HEK293 (cell line): Measurements from ENCODE around the gene REM2.

Experiments
- CTCF ChIA-PET: fragments of 350-600 bp; formaldehyde crosslinking; extraction: SDS; loops from one replicate; lab custom pipeline; 2021; ENCODE audit warnings: antibody characterized with exemption; lab: Yijun Ruan, JAX
- POLR2A ChIA-PET: fragments of 300-600 bp; formaldehyde crosslinking; extraction: SDS; loops from one replicate; lab custom pipeline; 2020; ENCODE audit warnings: antibody characterized with exemption, inconsistent platforms; lab: Yijun Ruan, JAX
- H3K27ac ChIP-seq: fragments of 200-500 bp; sonication (Bioruptor generic); 2 replicates; pipeline ENCODE4 v1.5.1; 2014; ENCODE audit warnings: low read depth, low read length, control low read depth, inconsistent platforms; ENCODE audit errors: extremely low read depth
- H3K36me3 ChIP-seq, 2 experiments: fragments of 200-500 bp in 1 of 2; sonication (Bioruptor generic) in 1 of 2; 1 replicate in 1 of 2; 2 replicates in 1 of 2; pipeline ENCODE4 v1.5.1; 2014 to 2017; ENCODE audit warnings: inconsistent platforms in 2 of 2, low read length in 2 of 2; ENCODE audit not compliant: control insufficient read depth in 2 of 2, insufficient read depth in 1 of 2
- H3K4me1 ChIP-seq: fragments of 200-500 bp; sonication (Bioruptor generic); 2 replicates; pipeline ENCODE4 v1.5.1; 2014; ENCODE audit warnings: mild to moderate bottlenecking, low read length, inconsistent platforms; ENCODE audit not compliant: control insufficient read depth, insufficient read depth
- H3K4me3 ChIP-seq: 2 replicates; pipeline ENCODE4 v1.5.1; 2011; ENCODE audit warnings: low read depth, mild to moderate bottlenecking, control low read depth, low read length, moderate library complexity
- H3K9me3 ChIP-seq: fragments of 200-500 bp; sonication (Bioruptor generic); 2 replicates; pipeline ENCODE4 v1.5.1; 2014; ENCODE audit warnings: low read depth, low read length, inconsistent platforms; ENCODE audit not compliant: control insufficient read depth, insufficient read depth
- CTCF ChIP-seq: fragments of 450-650 bp; formaldehyde crosslinking; IDR thresholded peaks from 2 replicates; pipeline ENCODE4 v1.5.1; 2016; ENCODE audit warnings: missing biosample characterization, missing genetic modification characterization
- GLIS1 ChIP-seq: fragments of 450-650 bp; formaldehyde crosslinking; IDR thresholded peaks from 2 replicates; pipeline ENCODE4 v1.5.1; 2016; ENCODE audit warnings: missing biosample characterization, missing genetic modification characterization
- HOXD13 ChIP-seq: sonication (generic); formaldehyde crosslinking; IDR thresholded peaks from 2 replicates; pipeline ENCODE4 v1.8.0; 2022; ENCODE audit warnings: missing genetic modification reagents, borderline replicate concordance
- KLF17 ChIP-seq: fragments of 450-650 bp; formaldehyde crosslinking; IDR thresholded peaks from 2 replicates; pipeline ENCODE4 v1.5.1; 2016; ENCODE audit warnings: missing biosample characterization, missing genetic modification characterization
- OVOL3 ChIP-seq: fragments of 450-650 bp; formaldehyde crosslinking; IDR thresholded peaks from 2 replicates; pipeline ENCODE4 v1.5.1; 2016; ENCODE audit warnings: missing biosample characterization, missing genetic modification characterization
- PATZ1 ChIP-seq: fragments of 450-650 bp; formaldehyde crosslinking; IDR thresholded peaks from 2 replicates; pipeline ENCODE4 v1.5.1; 2016; ENCODE audit warnings: missing biosample characterization, missing genetic modification characterization
- REPIN1 ChIP-seq: fragments of 450-650 bp; formaldehyde crosslinking; IDR thresholded peaks from 2 replicates; pipeline ENCODE4 v1.5.1; 2017; ENCODE audit warnings: missing biosample characterization, missing genetic modification characterization, low read depth
- SP3 ChIP-seq: fragments of 450-650 bp; formaldehyde crosslinking; IDR thresholded peaks from 2 replicates; pipeline ENCODE4 v1.5.1; 2016; ENCODE audit warnings: missing biosample characterization, missing genetic modification characterization
- ZBTB1 ChIP-seq: fragments of 450-650 bp; formaldehyde crosslinking; IDR thresholded peaks from 2 replicates; pipeline ENCODE4 v1.5.1; 2016; ENCODE audit warnings: missing biosample characterization, missing genetic modification characterization
- ZNF138 ChIP-seq: fragments of 450-650 bp; formaldehyde crosslinking; IDR thresholded peaks from 2 replicates; pipeline ENCODE4 v1.5.1; 2016; ENCODE audit warnings: missing biosample characterization, missing genetic modification characterization, borderline replicate concordance
- ZNF354C ChIP-seq: fragments of 450-650 bp; formaldehyde crosslinking; IDR thresholded peaks from 2 replicates; pipeline ENCODE4 v1.5.1; 2016; ENCODE audit warnings: missing biosample characterization, missing genetic modification characterization, low read depth, borderline replicate concordance
- ZNF426 ChIP-seq: fragments of 450-650 bp; formaldehyde crosslinking; IDR thresholded peaks from 2 replicates; pipeline ENCODE4 v1.5.1; 2017; ENCODE audit warnings: missing biosample characterization, missing genetic modification characterization, mild to moderate bottlenecking, inconsistent platforms, moderate library complexity
- ZNF473 ChIP-seq: fragments of 450-650 bp; formaldehyde crosslinking; IDR thresholded peaks from 2 replicates; pipeline ENCODE4 v1.5.1; 2017; ENCODE audit warnings: missing biosample characterization, missing genetic modification characterization
- ZNF488 ChIP-seq: fragments of 450-650 bp; formaldehyde crosslinking; IDR thresholded peaks from 2 replicates; pipeline ENCODE4 v1.5.1; 2016; ENCODE audit warnings: missing biosample characterization, missing genetic modification characterization
- ZNF510 ChIP-seq: fragments of 450-650 bp; formaldehyde crosslinking; IDR thresholded peaks from 2 replicates; pipeline ENCODE4 v1.5.1; 2018; ENCODE audit warnings: mild to moderate bottlenecking, missing genetic modification characterization, missing biosample characterization; ENCODE audit not compliant: insufficient replicate concordance
- ZNF600 ChIP-seq: fragments of 450-650 bp; formaldehyde crosslinking; IDR thresholded peaks from 2 replicates; pipeline ENCODE4 v1.5.1; 2016; ENCODE audit warnings: missing biosample characterization, missing genetic modification characterization
- ZNF654 ChIP-seq: fragments of 450-650 bp; formaldehyde crosslinking; IDR thresholded peaks from 2 replicates; pipeline ENCODE4 v1.5.1; 2016; ENCODE audit warnings: low read depth, missing biosample characterization, missing genetic modification characterization
- ZNF843 ChIP-seq: fragments of 450-650 bp; formaldehyde crosslinking; IDR thresholded peaks from 2 replicates; pipeline ENCODE4 v1.5.1; 2016; ENCODE audit warnings: missing biosample characterization, missing genetic modification characterization
- ZSCAN18 ChIP-seq: fragments of 450-650 bp; formaldehyde crosslinking; IDR thresholded peaks from 2 replicates; pipeline ENCODE4 v1.5.1; 2016; ENCODE audit warnings: missing biosample characterization, missing genetic modification characterization

The REM2 gene

GRCh38 chr14:22896760-22897159 is 13.7 kb downstream of the REM2 start (continued):
- TF ChIP-seq ZSCAN18 (no peak), SP3 (tag by site-specific recombination) (no peak), ZNF138 (tag by site-specific recombination) (no peak), ZNF354C (tag by site-specific recombination) (no peak)

GRCh38 chr14:22897357-22897756 is 14.3 kb downstream of the REM2 start:
- no peaks in the 10 kb centered on the region for H3K4me1 ChIP-seq
- POLR2A ChIA-PET: interaction anchor here (1.0 to 1.2 kb wide), 2 partner anchors 9 to 23 kb away, joined by 3 to 4 read pairs; no protein-coding TSS in a partner anchor
- H3K4me3 ChIP-seq: no peak overlapping the region
- peaks cover 13 to 36% of the 10 kb centered on the region in 2 experiments; a peak in 2 of 3 replicates for H3K36me3 ChIP-seq
- no peak for TF ChIP-seq GLIS1
- no peak for TF ChIP-seq ZNF473 (tag by site-specific recombination)
- TF ChIP-seq ZNF843 (tag by site-specific recombination): no peak
- TF ChIP-seq ZNF488 (tag by site-specific recombination): no peak
- no peak overlapping the region for H3K27ac ChIP-seq
- CTCF ChIA-PET: interaction anchor here (0.6 to 2.6 kb wide), 3 partner anchors 17 to 74 kb away, joined by 3 to 14 read pairs (median 5); no protein-coding TSS in a partner anchor
- no peaks in the 10 kb centered on the region for H3K9me3 ChIP-seq

- Histone ChIP-seq H3K36me3 (peaks cover 16 to 48% of the 10 kb centered on the region in 2 experiments; a peak in 2 of 3 replicates), H3K4me3 (no peak overlapping the region), H3K4me1 (no peaks in the 10 kb centered on the region), H3K27ac (no peak overlapping the region)
- CTCF ChIA-PET: interaction anchor here (1.8 to 4.1 kb wide), 5 partner anchors 9 to 342 kb away, joined by 5 to 37 read pairs (median 16); partner anchors contain the start of gene LRP10
- TF ChIP-seq ZBTB1 (tag by site-specific recombination) (no peak), ZNF426 (no peak), OVOL3 (no peak), KLF17 (tag by site-specific recombination) (no peak)
- TF ChIP-seq, all 188 proteins: peak for 0
- no peaks in the 10 kb centered on the region for H3K9me3 ChIP-seq
- POLR2A ChIA-PET: interaction anchor here (0.6 kb wide), 1 partner anchor 75 kb away, joined by 3 read pairs; no protein-coding TSS in a partner anchor
Observed at GRCh38 chr14:22898302-22899090, 15.5 kb downstream of the REM2 start.

GRCh38 chr14:22900081-22900799 is 17.2 kb downstream of the REM2 start:
- ChIA-PET CTCF (interaction anchor here (0.6 to 4.1 kb wide), 28 partner anchors 11 to 912 kb away, joined by 3 to 41 read pairs (median 4); partner anchors contain the start of genes LRP10, MRPL52, RBM23 and REM2), POLR2A (interaction anchor here (0.5 to 2.1 kb wide), 5 partner anchors 19 to 338 kb away, joined by 3 to 5 read pairs (median 3); partner anchors contain the start of gene RBM23)
- H3K36me3 ChIP-seq: peaks cover 29 to 65% of the 10 kb centered on the region in 2 experiments
- no peaks in the 10 kb centered on the region for H3K4me1 ChIP-seq
- H3K9me3 ChIP-seq: no peaks in the 10 kb centered on the region
- H3K4me3 ChIP-seq: no peak overlapping the region
- H3K27ac ChIP-seq: no peak overlapping the region
- no peak for TF ChIP-seq HOXD13 (CRISPR knock-in tag)
- no peak for TF ChIP-seq ZNF510 (tag by site-specific recombination)
- no peak for TF ChIP-seq GLIS1
- TF ChIP-seq CTCF: peak; percentile 45; the same call in 1 of the 2 replicates
- TF ChIP-seq REPIN1 (tag by site-specific recombination): no peak
- peak; percentile 50 for TF ChIP-seq ZNF654 (tag by site-specific recombination)
- TF ChIP-seq PATZ1 (tag by site-specific recombination): peak; percentile 65
- 0 out of 2 replicates have a peak, but pooled peaks have one; percentile 47 for TF ChIP-seq ZNF600
